CD14-positive monocyte (primary cell): ENCODE results near the gene MACC1. TPM values are rescaled to one million over a fixed set of nuclear protein-coding genes. Genes with fewer than 3 reads are reported as not detected.

Experiments used
- DNase-seq, 3 donors: peaks; one replicate each; pipeline ENCODE4 v3.0.0-alpha.2; 2011 to 2022
- H2AFZ ChIP-seq: 2 replicates; pipeline ENCODE4 v1.6.0; 2012; ENCODE audit warnings: mild to moderate bottlenecking, low read depth, low read length, inconsistent platforms; ENCODE audit not compliant: insufficient read depth, poor library complexity, severe bottlenecking
- H3K27ac ChIP-seq, 2 donors: 1 replicate in 1 of 2; 2 replicates in 1 of 2; pipeline ENCODE4 v1.5.1; 2012 to 2013; ENCODE audit warnings: low read length in 2 of 2, control low read depth in 1 of 2, inconsistent platforms in 1 of 2, low read depth in 1 of 2, mild to moderate bottlenecking in 1 of 2
- H3K27me3 ChIP-seq, 2 donors: one replicate each; pipeline versions ENCODE4 v1.6.0 to v1.6.1; 2011 to 2013; ENCODE audit warnings: low read length in 2 of 2; ENCODE audit not compliant: control insufficient read depth in 2 of 2, insufficient read depth in 2 of 2
- H3K36me3 ChIP-seq, 2 donors: replicated peaks in 1 of 2; 1 replicate in 1 of 2; 2 replicates in 1 of 2; pipeline versions ENCODE4 v1.5.1 to v1.6.1; 2012 to 2013; ENCODE audit warnings: low read length in 2 of 2, control low read depth in 1 of 2, inconsistent platforms in 1 of 2, mild to moderate bottlenecking in 1 of 2; ENCODE audit not compliant: insufficient read depth in 2 of 2, control insufficient read depth in 1 of 2
- H3K4me1 ChIP-seq, 2 donors: 1 replicate in 1 of 2; 2 replicates in 1 of 2; pipeline versions ENCODE4 v1.5.1 to v1.6.1; 2012 to 2013; ENCODE audit warnings: low read length in 2 of 2, control low read depth in 1 of 2, inconsistent platforms in 1 of 2, mild to moderate bottlenecking in 1 of 2, moderate library complexity in 1 of 2; ENCODE audit not compliant: insufficient read depth in 2 of 2, control insufficient read depth in 1 of 2
- H3K4me2 ChIP-seq: replicated peaks from 2 replicates; pipeline ENCODE3; 2012; ENCODE audit warnings: low read length, moderate library complexity, mild to moderate bottlenecking; ENCODE audit not compliant: poor library complexity, severe bottlenecking; ENCODE audit errors: extremely low read depth
- H3K4me3 ChIP-seq, 3 experiments: fragments of 200-600 bp in 1 of 3; sonication (generic) in 1 of 3; replicated peaks in 1 of 3; 1 replicate in 2 of 3; 2 replicates in 1 of 3; pipeline ENCODE4 v1.5.1; 2011 to 2013; ENCODE audit warnings: low read length in 3 of 3, mild to moderate bottlenecking in 3 of 3, control low read depth in 2 of 3, low read depth in 2 of 3, inconsistent platforms in 1 of 3, moderate library complexity in 1 of 3
- H3K79me2 ChIP-seq: 2 replicates; pipeline ENCODE4 v1.6.0; 2012; ENCODE audit warnings: mild to moderate bottlenecking, control low read depth, inconsistent platforms, low read length, moderate library complexity; ENCODE audit not compliant: insufficient read depth
- H3K9ac ChIP-seq: 2 replicates; pipeline ENCODE4 v1.6.0; 2017; ENCODE audit warnings: low read length, mild to moderate bottlenecking; ENCODE audit not compliant: insufficient read depth, poor library complexity, severe bottlenecking
- H3K9me3 ChIP-seq, 2 donors: replicated peaks in 1 of 2; 1 replicate in 1 of 2; 2 replicates in 1 of 2; pipeline versions ENCODE4 v1.5.1 to v1.6.1; 2012 to 2013; ENCODE audit warnings: low read length in 2 of 2, control low read depth in 1 of 2; ENCODE audit not compliant: control insufficient read depth in 1 of 2, insufficient read depth in 1 of 2
- H4K20me1 ChIP-seq: 2 replicates; pipeline ENCODE4 v1.6.0; 2012; ENCODE audit warnings: mild to moderate bottlenecking, low read length, control low read depth, moderate library complexity; ENCODE audit not compliant: insufficient read depth
- H3K27ac Mint-ChIP-seq, 7 donors: one replicate each; pipeline ENCODE4 v1.8.0; 2020; ENCODE audit warnings: mild to moderate bottlenecking in 7 of 7, mixed read lengths in 7 of 7, moderate library complexity in 6 of 7, inconsistent platforms in 2 of 7
- H3K27me3 Mint-ChIP-seq, 3 donors: one replicate each; pipeline ENCODE4 v1.8.0; 2021 to 2022; ENCODE audit warnings: low read depth in 3 of 3, mild to moderate bottlenecking in 3 of 3, mixed read lengths in 3 of 3, moderate library complexity in 3 of 3, inconsistent platforms in 1 of 3
- H3K36me3 Mint-ChIP-seq, 2 donors: one replicate each; pipeline ENCODE4 v1.8.0; 2020; ENCODE audit warnings: mixed read lengths in 2 of 2, inconsistent platforms in 1 of 2, mild to moderate bottlenecking in 1 of 2
- H3K4me1 Mint-ChIP-seq: one replicate; pipeline ENCODE4 v1.8.0; 2020; ENCODE audit warnings: mild to moderate bottlenecking, mixed read lengths
- H3K4me3 Mint-ChIP-seq, 2 donors: one replicate each; pipeline ENCODE4 v1.8.0; 2020; ENCODE audit warnings: mild to moderate bottlenecking in 2 of 2, mixed read lengths in 2 of 2, moderate library complexity in 1 of 2
- H3K9me3 Mint-ChIP-seq, 7 donors: one replicate each; pipeline ENCODE4 v1.8.0; 2020 to 2022; ENCODE audit warnings: mixed read lengths in 7 of 7, mild to moderate bottlenecking in 6 of 7, moderate library complexity in 6 of 7, inconsistent platforms in 2 of 7
- CTCF ChIP-seq: fragments of 200-600 bp; IDR thresholded peaks from one replicate; pipeline ENCODE4 v1.8.0; 2022; ENCODE audit warnings: antibody characterized with exemption, mild to moderate bottlenecking
- WGBS: methylation state at CpG from one replicate; pipeline ENCODE4 v1.1.5; 2013; ENCODE audit warnings: missing lambda C conversion rate; ENCODE audit not compliant: insufficient coverage; 5-methylcytosine and 5-hydroxymethylcytosine counted together
- intact Hi-C, 2 donors: fragments of 100-400 bp; cut with micrococcal nuclease; formaldehyde crosslinking; loops; one replicate each; pipeline versions ENCODE4 v1.15.0 to v1.15.1; 2023
- polyA plus RNA-seq, 3 donors: library from polyadenylated mRNA; depleted of rRNA in 1 of 3; unstranded in 2 of 3; stranded (reverse) in 1 of 3; fragments of 300-500 nt in 2 of 3; fragments of >200 nt in 1 of 3; fragmentation: Illumina TruSeq in 2 of 3; gene quantifications; 1 replicate in 2 of 3; 2 replicates in 1 of 3; pipeline ENCODE4 v1.2.3, GENCODE V29; 2012 to 2021

The MACC1 gene
- polyA plus RNA-seq, 3 donors: not detected

- H2AFZ ChIP-seq: no peak overlapping the region
- H3K36me3 ChIP-seq: no peaks in the 10 kb centered on the region
- Mint-ChIP-seq H3K27ac (peak overlapping the region; percentile 87 to 97 (median 96)), H3K4me1 (peaks cover 50% of the 10 kb centered on the region), H3K27me3 (peaks cover 0 to 1% (median 0%) of the 10 kb centered on the region in 3 donors), H3K9me3 (peaks cover 0 to 4% (median 0%) of the 10 kb centered on the region in 7 donors), H3K36me3 (peaks cover 3% of the 10 kb centered on the region in 2 donors), H3K4me3 (peak overlapping the region in 1 of 2 donors; percentile 64)
- intact Hi-C loops: no loop called here
- no peaks in the 10 kb centered on the region for H3K79me2 ChIP-seq
- no peaks in the 10 kb centered on the region for H4K20me1 ChIP-seq
- peak; percentile 77 to 92 (median 86) for DNase-seq
- no peak for TF ChIP-seq CTCF
- no peaks in the 10 kb centered on the region for H3K27me3 ChIP-seq
- peak overlapping the region in 1 of 3 experiments; percentile 40 for H3K4me3 ChIP-seq
- peaks cover 33 to 43% of the 10 kb centered on the region in 2 donors for H3K4me1 ChIP-seq
- H3K9me3 ChIP-seq: no peaks in the 10 kb centered on the region
- WGBS: 0% methylated on average over 1 of the region's 4 CpGs
- peak overlapping the region; percentile 67 for H3K9ac ChIP-seq
- H3K4me2 ChIP-seq: peak overlapping the region; percentile 45
- peak overlapping the region in 1 of 2 donors; percentile 99 for H3K27ac ChIP-seq
Measured at GRCh38 chr7:20220921-20221547, 3.9 kb upstream of the MACC1 start.

GRCh38 chr7:20220293-20220761 is 3.1 kb upstream of the MACC1 start:
- Mint-ChIP-seq H3K4me1 (peaks cover 50% of the 10 kb centered on the region), H3K27ac (peak overlapping the region; percentile 87 to 97 (median 96)), H3K27me3 (peaks cover 0 to 1% (median 0%) of the 10 kb centered on the region in 3 donors), H3K9me3 (peaks cover 0 to 4% (median 0%) of the 10 kb centered on the region in 7 donors), H3K36me3 (peaks cover 3% of the 10 kb centered on the region in 2 donors), H3K4me3 (peak overlapping the region in 1 of 2 donors; percentile 59)
- peak overlapping the region; percentile 88 to 99 for H3K27ac ChIP-seq
- peak overlapping the region; percentile 45 for H3K4me2 ChIP-seq
- H2AFZ ChIP-seq: no peak overlapping the region
- TF ChIP-seq CTCF: no peak
- no peaks in the 10 kb centered on the region for H3K27me3 ChIP-seq
- peak overlapping the region in 1 of 3 experiments; percentile 40 for H3K4me3 ChIP-seq
- no peaks in the 10 kb centered on the region for H3K9me3 ChIP-seq
- intact Hi-C loops: no loop called here
- H3K4me1 ChIP-seq: peaks cover 33 to 43% of the 10 kb centered on the region in 2 donors
- DNase-seq: peak; percentile 46 to 67 (median 65)
- H3K9ac ChIP-seq: peak overlapping the region; percentile 67
- H4K20me1 ChIP-seq: no peaks in the 10 kb centered on the region
- H3K36me3 ChIP-seq: no peaks in the 10 kb centered on the region
- WGBS: no CpG with 5 or more reads among the region's 3 CpGs
- H3K79me2 ChIP-seq: no peaks in the 10 kb centered on the region
